Colonic mucosa (tissue), 4 donors: ENCODE results near the gene E4F1. TPM values are rescaled to one million over a fixed set of nuclear protein-coding genes. Genes with fewer than 3 reads are reported as not detected.

Source experiments
- DNase-seq: peaks from one replicate; pipeline ENCODE4 v3.0.0-alpha.2; 2020
- H3K27ac ChIP-seq: fragments of 200-600 bp; one replicate; pipeline ENCODE4 v1.8.0; 2021
- H3K27me3 ChIP-seq: fragments of 200-600 bp; one replicate; pipeline ENCODE4 v1.8.0; 2021
- H3K36me3 ChIP-seq: fragments of 200-600 bp; one replicate; pipeline ENCODE4 v1.8.0; 2021
- H3K4me1 ChIP-seq: fragments of 200-600 bp; one replicate; pipeline ENCODE4 v1.8.0; 2021; ENCODE audit warnings: mild to moderate bottlenecking
- H3K4me3 ChIP-seq: fragments of 200-600 bp; one replicate; pipeline ENCODE4 v1.8.0; 2021
- H3K9ac ChIP-seq, 2 donors: one replicate each; pipeline ENCODE4 v1.7.0; 2013; ENCODE audit warnings: control low read depth in 2 of 2, low read depth in 2 of 2, low read length in 2 of 2
- H3K9me3 ChIP-seq: fragments of 200-600 bp; one replicate; pipeline ENCODE4 v1.8.0; 2021
- intact Hi-C: fragments of 100-400 bp; cut with DNase I; formaldehyde crosslinking; loops from one replicate; pipeline ENCODE4 v1.14.1; 2022
- total RNA-seq, 2 donors: library from RNA; stranded (reverse); fragmentation: NEBNext Ultra II Directional in 1 of 2; extraction: Animal tissue kit (Norgen Biotek cat#: 25700) in 1 of 2; gene quantifications; one replicate each; pipeline ENCODE4 v1.2.1, GENCODE V29; 2021
- TF ChIP-seq, protein P1 (sequence below): fragments of 200-600 bp; IDR thresholded peaks from one replicate; pipeline ENCODE4 v1.8.0; 2022; ENCODE audit warnings: antibody characterized with exemption, mild to moderate bottlenecking
- donor health status: healthy.
- donor health status: DM: no; HTN: no; CAD: no.
- donor health status: DM: no; HTN: no; CAD: no.

Gene E4F1
- total RNA-seq, 2 donors from 2014 or later, result 19.9 to 37.4 TPM

DNA sequence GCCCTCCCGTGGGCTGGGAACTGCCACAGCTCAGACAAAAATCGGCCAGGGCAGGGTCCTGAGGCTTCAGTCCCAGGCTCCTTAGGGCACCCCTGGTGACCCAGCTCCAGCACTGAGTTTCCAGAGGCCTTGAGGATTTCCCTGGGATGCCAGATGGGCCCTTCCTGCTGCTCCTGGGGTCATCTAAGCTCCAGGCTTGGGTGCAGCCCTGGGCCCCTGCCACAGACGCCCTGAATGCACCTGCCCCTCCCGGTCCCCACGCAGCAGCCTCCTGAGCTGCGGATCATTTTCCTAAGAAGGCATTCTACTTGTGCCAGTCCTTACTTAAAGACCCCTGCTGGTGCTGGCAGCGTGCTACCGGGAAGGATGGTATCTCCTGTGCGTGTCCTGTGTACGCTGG lies 50.5 kb downstream of the E4F1 start:
- H3K4me1 ChIP-seq, result peaks cover 9% of the 10 kb centered on the region
- H3K9ac ChIP-seq, result no peak overlapping the region
- TF ChIP-seq, protein P1, sequence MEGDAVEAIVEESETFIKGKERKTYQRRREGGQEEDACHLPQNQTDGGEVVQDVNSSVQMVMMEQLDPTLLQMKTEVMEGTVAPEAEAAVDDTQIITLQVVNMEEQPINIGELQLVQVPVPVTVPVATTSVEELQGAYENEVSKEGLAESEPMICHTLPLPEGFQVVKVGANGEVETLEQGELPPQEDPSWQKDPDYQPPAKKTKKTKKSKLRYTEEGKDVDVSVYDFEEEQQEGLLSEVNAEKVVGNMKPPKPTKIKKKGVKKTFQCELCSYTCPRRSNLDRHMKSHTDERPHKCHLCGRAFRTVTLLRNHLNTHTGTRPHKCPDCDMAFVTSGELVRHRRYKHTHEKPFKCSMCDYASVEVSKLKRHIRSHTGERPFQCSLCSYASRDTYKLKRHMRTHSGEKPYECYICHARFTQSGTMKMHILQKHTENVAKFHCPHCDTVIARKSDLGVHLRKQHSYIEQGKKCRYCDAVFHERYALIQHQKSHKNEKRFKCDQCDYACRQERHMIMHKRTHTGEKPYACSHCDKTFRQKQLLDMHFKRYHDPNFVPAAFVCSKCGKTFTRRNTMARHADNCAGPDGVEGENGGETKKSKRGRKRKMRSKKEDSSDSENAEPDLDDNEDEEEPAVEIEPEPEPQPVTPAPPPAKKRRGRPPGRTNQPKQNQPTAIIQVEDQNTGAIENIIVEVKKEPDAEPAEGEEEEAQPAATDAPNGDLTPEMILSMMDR, result no peak
- no peaks in the 10 kb centered on the region for H3K36me3 ChIP-seq
- no peak overlapping the region for H3K4me3 ChIP-seq
- no peak overlapping the region for H3K27ac ChIP-seq
- H3K9me3 ChIP-seq, result no peaks in the 10 kb centered on the region
- no peaks in the 10 kb centered on the region for H3K27me3 ChIP-seq
- intact Hi-C loops, result no loop called here
- DNase-seq, result no peak

DNA sequence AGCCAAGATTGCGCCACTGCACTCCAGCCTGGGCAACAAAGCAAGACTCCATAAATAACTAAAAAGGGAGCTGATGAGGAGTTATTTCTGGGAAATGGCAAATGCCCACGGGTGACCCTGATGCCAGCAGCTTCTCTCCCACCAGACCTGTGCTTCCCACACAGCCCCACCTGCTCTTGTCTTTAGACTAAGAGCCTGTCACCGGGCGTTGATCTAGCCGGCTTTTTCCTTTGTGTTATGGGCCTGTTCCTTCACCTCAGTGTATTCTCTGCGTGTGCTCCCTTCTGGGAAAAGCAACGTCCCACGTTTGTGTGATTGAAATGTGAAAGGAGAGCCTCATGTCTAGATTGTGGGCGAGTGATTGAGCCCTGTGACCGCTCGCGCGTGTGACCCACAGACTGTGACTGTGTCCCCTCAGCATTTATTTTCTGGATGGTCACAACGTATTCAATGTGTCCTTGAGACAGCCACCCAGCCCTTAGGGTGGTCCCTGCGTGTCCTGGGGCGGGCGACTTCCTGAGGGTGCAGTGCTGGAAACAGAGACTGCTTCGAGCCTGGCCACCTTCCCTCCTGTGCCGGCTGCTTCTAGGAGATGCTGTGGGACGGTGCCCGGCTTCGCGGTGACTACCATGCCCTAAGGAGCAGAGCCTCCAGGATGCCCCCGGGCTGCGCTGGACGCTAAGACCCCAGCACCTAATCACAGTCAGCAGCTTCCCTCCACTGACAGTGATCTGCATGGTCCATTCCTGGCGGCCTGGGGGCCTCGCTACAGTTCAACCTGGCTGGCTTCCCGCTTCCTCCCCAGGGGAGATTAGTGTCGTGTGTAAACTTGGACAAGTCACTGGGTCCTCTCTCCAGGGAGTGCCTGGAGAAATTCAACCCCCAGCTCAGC lies 52.3 kb downstream of the E4F1 start:
- no peak overlapping the region for H3K9ac ChIP-seq
- intact Hi-C loops, result no loop called here
- no peak overlapping the region for H3K27ac ChIP-seq
- TF ChIP-seq, protein P1, result no peak
- no peak overlapping the region for H3K4me3 ChIP-seq
- DNase-seq, result no peak
- H3K9me3 ChIP-seq, result no peaks in the 10 kb centered on the region
- H3K36me3 ChIP-seq, result no peaks in the 10 kb centered on the region
- H3K27me3 ChIP-seq, result no peaks in the 10 kb centered on the region
- H3K4me1 ChIP-seq, result no peaks in the 10 kb centered on the region

DNA sequence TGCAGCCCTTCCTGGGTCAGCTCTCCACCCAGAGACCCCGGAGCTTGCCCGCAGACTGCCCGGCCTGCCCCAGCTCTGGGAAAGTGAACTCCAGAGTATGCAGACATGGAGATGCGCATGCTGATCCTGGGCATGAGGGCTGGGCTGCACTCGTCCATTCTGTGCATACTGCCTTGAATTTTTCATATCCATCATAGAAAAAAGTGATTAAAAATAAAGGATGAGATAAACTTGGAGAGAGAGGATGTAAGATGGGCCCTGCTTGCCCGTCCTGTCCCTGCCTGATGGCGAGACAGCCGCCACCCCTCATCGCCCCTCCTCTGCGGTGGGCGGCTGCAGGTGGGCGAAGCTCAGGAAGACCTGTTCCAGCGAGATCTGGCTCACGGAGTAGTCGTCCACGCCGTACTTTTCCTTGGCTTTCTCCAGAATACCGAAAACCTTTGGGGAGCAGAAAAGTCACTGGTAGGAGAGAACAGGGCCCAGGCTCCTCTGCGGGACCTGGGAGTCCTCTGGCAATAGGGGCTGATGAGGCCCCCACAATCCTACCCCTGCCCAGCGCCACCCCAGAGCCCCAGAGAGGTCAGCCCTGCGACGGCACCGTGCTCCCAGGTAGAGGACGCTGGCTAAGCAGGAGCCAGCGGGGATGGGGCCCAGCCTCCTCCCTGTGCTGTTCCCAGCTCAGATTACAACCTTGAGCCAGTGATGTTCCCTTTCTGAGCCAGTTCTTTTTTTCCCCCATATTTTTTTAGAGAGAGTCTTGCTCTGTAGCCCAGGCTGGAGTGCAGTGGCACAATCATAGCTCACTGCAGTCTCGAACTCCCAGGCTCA lies 53.2 kb downstream of the E4F1 start:
- no peak overlapping the region for H3K9ac ChIP-seq
- no peaks in the 10 kb centered on the region for H3K4me1 ChIP-seq
- no peak for DNase-seq
- H3K9me3 ChIP-seq, result no peaks in the 10 kb centered on the region
- no peaks in the 10 kb centered on the region for H3K27me3 ChIP-seq
- no peaks in the 10 kb centered on the region for H3K36me3 ChIP-seq
- H3K4me3 ChIP-seq, result no peak overlapping the region
- TF ChIP-seq, protein P1, result no peak
- no peak overlapping the region for H3K27ac ChIP-seq
- intact Hi-C loops, result no loop called here

GRCh38 chr16:2277466-2278271 lies 54.3 kb downstream of the E4F1 start:
- no peak overlapping the region for H3K4me3 ChIP-seq
- H3K27me3 ChIP-seq, result no peaks in the 10 kb centered on the region
- H3K27ac ChIP-seq, result no peak overlapping the region
- no peak for DNase-seq
- H3K4me1 ChIP-seq, result no peaks in the 10 kb centered on the region
- intact Hi-C loops, result no loop called here
- no peaks in the 10 kb centered on the region for H3K36me3 ChIP-seq
- no peaks in the 10 kb centered on the region for H3K9me3 ChIP-seq
- H3K9ac ChIP-seq, result no peak overlapping the region
- TF ChIP-seq, protein P1, result no peak

DNA sequence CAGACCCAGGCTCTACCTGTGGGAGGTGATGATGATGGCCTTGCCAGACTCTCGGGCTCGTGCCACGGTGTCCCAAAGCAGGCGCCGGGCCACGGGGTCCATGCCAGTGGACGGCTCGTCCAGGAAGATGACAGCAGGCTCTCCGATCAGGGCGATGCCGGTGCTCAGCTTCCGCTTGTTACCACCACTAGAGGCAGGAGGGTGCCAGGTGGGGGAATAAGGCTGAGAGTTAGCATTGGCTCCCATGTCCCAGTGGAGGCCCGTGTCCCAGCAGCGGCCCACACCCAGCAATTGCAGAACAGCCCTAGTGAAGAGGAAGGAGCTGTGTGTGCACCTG lies 54.8 kb downstream of the E4F1 start:
- no peak for DNase-seq
- no peak overlapping the region for H3K27ac ChIP-seq

More for the DNA sequence above, 54.8 kb downstream of the E4F1 start:
- Histone ChIP-seq H3K36me3 (no peaks in the 10 kb centered on the region), H3K9ac (no peak overlapping the region), H3K4me1 (no peaks in the 10 kb centered on the region), H3K9me3 (no peaks in the 10 kb centered on the region), H3K27me3 (no peaks in the 10 kb centered on the region), H3K4me3 (no peak overlapping the region)
- intact Hi-C loops, result no loop called here
- TF ChIP-seq, protein P1, result no peak
